Measurements from ENCODE around the gene RAD51B.

Gene RAD51B

DNA sequence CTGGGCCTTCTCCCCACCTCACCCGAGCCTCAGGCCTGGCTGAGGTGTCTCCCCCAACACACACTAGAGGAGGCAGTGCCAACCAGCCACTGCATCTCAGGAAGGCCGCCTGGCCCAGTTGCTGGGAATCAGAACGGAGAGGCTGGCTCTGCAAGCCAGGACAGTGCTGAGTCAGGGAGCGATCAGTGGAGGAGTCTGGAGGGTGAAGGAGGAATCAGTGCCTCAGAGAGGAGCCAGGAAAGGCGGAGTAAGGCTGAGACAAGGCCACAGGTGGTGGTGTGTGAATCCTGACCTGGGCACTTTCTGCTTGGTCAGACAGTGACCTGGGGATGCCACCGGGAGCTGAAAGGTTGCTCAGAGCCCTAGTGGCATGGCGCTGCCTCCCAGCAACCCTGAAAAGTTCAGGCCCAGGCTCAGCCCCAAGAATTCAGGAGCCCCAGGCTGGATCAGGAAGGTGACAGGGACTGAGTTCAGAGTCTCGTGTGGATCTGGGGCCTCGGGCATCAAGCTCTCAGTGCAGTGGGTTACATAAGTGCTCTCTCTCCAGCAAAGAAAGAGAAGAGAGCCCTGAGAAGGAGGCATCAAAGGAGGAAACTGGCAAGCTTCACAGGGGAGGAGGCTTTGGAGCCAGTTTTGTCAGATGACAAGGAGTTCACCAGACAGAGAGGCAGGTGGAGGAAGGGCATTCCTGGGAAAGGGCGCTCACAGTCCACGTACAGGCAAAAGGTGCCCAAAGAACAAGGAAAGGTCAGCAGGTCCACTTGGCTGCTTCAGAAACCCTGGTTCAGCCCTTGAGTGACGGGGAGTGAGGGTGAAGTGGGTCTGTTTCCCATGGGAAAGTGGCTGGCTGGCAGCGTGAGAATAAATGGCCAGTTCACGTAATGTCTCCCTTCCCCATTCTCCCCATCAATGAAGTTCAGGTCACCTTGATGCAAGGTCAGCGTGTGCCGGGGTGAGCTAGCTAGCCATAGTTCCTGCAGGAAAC is 885.4 kb downstream of the RAD51B start:
- TF ChIP-seq, protein P1, sequence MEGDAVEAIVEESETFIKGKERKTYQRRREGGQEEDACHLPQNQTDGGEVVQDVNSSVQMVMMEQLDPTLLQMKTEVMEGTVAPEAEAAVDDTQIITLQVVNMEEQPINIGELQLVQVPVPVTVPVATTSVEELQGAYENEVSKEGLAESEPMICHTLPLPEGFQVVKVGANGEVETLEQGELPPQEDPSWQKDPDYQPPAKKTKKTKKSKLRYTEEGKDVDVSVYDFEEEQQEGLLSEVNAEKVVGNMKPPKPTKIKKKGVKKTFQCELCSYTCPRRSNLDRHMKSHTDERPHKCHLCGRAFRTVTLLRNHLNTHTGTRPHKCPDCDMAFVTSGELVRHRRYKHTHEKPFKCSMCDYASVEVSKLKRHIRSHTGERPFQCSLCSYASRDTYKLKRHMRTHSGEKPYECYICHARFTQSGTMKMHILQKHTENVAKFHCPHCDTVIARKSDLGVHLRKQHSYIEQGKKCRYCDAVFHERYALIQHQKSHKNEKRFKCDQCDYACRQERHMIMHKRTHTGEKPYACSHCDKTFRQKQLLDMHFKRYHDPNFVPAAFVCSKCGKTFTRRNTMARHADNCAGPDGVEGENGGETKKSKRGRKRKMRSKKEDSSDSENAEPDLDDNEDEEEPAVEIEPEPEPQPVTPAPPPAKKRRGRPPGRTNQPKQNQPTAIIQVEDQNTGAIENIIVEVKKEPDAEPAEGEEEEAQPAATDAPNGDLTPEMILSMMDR (IDR thresholded peaks at IDR 0.05), result no peak

DNA sequence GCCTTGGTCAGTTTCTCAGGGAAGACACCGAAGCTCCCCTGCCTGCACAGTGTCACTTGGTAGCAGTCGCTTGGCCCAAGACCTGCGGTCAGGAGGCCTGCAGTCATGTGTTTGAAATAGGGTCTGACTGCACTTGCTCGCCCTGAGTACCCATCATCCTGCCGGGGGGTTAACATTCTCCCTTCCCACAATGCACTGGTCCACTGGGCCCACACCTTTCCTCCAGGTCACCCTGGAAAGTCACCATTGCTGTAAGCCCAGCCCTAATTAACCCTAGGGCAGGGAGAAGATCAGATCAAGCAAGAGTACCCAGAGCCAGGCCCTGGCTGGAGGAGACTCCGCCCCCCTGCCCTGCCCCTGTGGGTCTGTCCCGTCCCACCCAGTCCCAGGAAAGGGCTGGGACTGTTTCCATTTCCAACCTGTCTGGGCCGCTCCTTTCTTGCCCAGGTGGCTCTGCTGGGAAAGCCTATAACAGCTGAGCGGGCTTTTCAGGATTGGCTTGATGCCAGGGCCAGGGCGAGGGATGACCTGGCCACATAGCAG is 886.2 kb downstream of the RAD51B start:
- TF ChIP-seq, protein P1 (IDR thresholded peaks at IDR 0.05), result no peak

DNA sequence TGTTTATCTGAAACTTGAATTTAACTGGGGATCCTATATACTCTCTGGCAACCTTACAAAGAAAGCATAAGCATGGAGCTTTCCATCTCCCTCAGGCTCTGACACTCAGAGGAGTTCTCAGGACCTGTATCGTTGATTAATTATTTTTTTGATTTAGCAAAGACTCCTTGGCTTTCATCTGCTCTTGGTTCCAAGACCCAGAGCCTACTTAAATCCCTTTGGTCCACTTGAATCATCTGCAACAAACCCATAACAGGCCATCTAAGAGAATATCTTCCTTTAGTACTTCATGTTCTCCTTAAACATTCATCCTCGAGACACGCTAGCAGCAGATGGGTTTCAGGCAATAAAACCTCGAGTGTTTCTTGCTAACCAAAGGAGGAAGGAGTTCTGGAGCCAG is 887.9 kb downstream of the RAD51B start:
- TF ChIP-seq, protein P1 (IDR thresholded peaks at IDR 0.05), result no peak

DNA sequence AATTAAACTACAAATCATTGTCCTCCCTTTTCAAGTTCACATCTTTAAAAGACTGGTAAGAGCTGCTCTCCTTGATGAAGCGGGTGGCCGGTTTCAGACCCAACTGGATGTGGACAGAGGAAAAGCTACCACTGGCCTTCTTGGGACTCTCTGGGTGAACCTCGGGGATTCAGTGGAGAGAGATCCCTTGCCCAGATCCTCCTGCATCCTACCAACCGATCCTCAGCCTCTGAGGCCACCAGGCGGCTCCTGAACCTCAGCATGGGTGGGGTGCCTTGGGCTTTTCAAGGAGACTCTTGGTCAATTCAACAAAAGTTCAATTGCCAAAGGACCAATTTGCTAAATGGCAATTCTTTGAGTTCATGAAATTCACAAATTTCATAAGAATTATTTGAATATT is 888.8 kb downstream of the RAD51B start:
- TF ChIP-seq, protein P1 (IDR thresholded peaks at IDR 0.05), result no peak

DNA sequence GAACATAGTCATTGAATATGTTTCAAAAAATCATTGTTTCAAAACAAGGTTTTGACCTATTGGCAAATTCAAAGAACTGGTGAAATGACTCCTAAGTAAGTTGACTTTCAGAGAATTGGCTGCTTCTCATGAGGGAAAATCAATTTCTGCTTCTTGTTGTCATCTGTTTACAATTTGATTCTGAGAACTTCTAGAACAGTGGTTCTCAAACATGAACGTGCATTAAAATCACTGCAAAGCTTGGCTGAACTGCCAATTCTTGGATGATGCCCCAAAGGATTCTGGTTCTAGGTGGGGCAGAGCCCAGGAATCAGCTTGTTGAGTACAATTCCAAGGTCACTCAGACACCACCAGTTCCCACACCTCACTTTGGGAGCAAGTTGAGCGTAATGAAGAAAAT is 889.4 kb downstream of the RAD51B start:
- TF ChIP-seq, protein P1 (IDR thresholded peaks at IDR 0.05), result no peak

DNA sequence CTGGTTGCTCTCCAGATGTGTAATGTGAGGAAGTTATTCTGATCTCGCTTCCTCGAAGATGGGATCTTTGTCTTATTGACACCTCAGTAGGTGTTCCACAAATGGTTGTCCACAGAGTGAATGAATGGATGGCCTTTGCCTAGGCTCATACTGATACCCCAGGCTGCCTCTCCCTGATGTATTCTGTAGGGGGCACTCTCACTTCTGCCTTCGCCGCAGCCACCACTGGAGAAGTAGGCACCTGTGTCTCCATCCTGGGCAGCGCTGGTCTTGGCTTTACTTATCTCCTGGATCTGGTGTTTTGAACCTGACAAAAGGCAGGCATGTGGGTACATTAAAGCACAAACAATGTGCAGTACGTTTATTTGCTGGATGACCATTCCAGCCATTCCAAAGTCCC is 891.2 kb downstream of the RAD51B start:
- TF ChIP-seq, protein P1 (IDR thresholded peaks at IDR 0.05), result no peak

DNA sequence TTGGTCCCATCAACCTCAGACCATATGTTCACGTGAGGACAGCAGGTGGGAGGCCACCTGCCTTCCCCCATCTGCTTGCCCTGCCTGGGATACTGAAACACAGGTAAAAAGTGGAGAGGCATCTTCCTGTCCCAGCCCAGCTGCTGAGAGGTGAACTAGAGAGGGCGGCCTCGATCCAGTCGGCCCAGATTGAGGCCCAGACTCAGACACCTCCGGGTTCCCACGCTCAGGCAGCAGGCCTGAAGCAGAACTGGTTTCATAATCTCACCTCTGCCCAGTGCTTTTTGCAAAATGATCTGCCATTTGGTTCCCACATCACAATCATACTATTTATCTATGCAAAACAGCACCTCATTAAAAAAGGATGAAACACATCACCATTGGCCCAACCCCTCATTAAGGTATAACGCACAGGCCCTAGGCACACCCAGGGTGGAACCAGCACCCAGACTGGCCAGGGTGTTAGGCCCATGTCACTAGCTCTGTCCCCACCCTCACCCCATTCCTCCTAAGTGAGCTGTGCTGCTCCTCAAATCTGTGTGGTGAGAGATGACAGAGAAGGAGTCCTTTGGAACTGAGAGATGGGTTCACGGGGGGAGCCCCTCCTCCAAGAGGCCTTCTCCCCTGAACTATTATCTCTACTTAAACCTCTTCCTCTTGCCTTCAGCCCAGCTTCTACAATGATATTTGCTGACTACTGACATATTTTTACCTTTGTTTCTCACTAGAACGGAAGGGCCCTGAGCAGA is 892.2 kb downstream of the RAD51B start:
- TF ChIP-seq, protein P1 (IDR thresholded peaks at IDR 0.05), result no peak
